Right lobe of liver (tissue), 4 donors: ENCODE results near the gene HIF1A.

ENCODE experiments used
- POLR2A ChIP-seq: fragments of 450-650 bp; IDR thresholded peaks from one replicate; pipeline ENCODE4 v1.6.1; 2017; ENCODE audit warnings: antibody characterized with exemption, mild to moderate bottlenecking
- TF ChIP-seq, protein P1 (sequence below), 4 donors: fragments of 200-600 bp in 3 of 4; fragments of 450-650 bp in 1 of 4; IDR thresholded peaks; one replicate each; pipeline versions ENCODE4 v1.5.1 to v1.8.0; 2016 to 2022; ENCODE audit warnings: antibody characterized with exemption in 4 of 4, mild to moderate bottlenecking in 2 of 4
- donor health status: DM: no; HTN: no; CAD: no.
- donor health status: DM: no; HTN: no; CAD: no.
- donor health status: DM: no; HTN: yes; CAD: no.

DNA sequence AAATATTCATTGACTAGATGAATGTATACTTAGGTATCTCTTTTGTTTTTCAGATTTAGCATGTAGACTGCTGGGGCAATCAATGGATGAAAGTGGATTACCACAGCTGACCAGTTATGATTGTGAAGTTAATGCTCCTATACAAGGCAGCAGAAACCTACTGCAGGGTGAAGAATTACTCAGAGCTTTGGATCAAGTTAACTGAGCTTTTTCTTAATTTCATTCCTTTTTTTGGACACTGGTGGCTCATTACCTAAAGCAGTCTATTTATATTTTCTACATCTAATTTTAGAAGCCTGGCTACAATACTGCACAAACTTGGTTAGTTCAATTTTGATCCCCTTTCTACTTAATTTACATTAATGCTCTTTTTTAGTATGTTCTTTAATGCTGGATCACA is 51.6 kb downstream of the HIF1A start:
- TF ChIP-seq, protein P1, sequence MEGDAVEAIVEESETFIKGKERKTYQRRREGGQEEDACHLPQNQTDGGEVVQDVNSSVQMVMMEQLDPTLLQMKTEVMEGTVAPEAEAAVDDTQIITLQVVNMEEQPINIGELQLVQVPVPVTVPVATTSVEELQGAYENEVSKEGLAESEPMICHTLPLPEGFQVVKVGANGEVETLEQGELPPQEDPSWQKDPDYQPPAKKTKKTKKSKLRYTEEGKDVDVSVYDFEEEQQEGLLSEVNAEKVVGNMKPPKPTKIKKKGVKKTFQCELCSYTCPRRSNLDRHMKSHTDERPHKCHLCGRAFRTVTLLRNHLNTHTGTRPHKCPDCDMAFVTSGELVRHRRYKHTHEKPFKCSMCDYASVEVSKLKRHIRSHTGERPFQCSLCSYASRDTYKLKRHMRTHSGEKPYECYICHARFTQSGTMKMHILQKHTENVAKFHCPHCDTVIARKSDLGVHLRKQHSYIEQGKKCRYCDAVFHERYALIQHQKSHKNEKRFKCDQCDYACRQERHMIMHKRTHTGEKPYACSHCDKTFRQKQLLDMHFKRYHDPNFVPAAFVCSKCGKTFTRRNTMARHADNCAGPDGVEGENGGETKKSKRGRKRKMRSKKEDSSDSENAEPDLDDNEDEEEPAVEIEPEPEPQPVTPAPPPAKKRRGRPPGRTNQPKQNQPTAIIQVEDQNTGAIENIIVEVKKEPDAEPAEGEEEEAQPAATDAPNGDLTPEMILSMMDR (IDR thresholded peaks at IDR 0.05): no peak
- TF ChIP-seq POLR2A: no peak
